ENCODE measurements around the gene BTBD19. TPM values are rescaled to one million over a fixed set of nuclear protein-coding genes. Genes with fewer than 3 reads are reported as not detected.

BTBD19 gene
- total and polyA plus RNA-seq, 9 of the 15 experiments (the other 6 are each of a cell fraction or from before 2014, with no cell fraction given): 0.22 to 2.0 (median 0.95) TPM

- TF ChIP-seq KLF6 (CRISPR knock-in tag; IDR thresholded peaks at IDR 0.05; ENCODE audit: borderline replicate concordance): peak; percentile 60; the same call in 1 of the 2 replicates
- TF ChIP-seq ATF1 (CRISPR knock-in tag; IDR thresholded peaks at IDR 0.05): peak; percentile 14; the same call in 1 of the 2 replicates
- peak; percentile 95 for TF ChIP-seq ATF1 (tag; IDR thresholded peaks at IDR 0.05)
- TF ChIP-seq ZBTB2 (IDR thresholded peaks at IDR 0.05): peak; percentile 42
- TF ChIP-seq CGGBP1 (CRISPR knock-in tag; IDR thresholded peaks at IDR 0.05): no peak
- no peak for TF ChIP-seq ZNF778 (CRISPR knock-in tag; IDR thresholded peaks at IDR 0.05)
- peak; percentile 84; the same call in 1 of the 2 replicates for TF ChIP-seq HMBOX1 (IDR thresholded peaks at IDR 0.05)
- TF ChIP-seq PPARD (CRISPR knock-in tag; IDR thresholded peaks at IDR 0.05): no peak
- TF ChIP-seq ZNF324 (CRISPR knock-in tag; IDR thresholded peaks at IDR 0.05): no peak
- peak; percentile 88 for TF ChIP-seq POLR2A (conservative IDR thresholded peaks at IDR 0.05)
- peak in 1 of 2 experiments; percentile 78; a peak in 2 of 4 replicates for TF ChIP-seq SRF (CRISPR knock-in tag; IDR thresholded peaks at IDR 0.05)
- no peak for TF ChIP-seq ARHGAP35 (IDR thresholded peaks at IDR 0.05; ENCODE audit: partially characterized antibody)
- TF ChIP-seq RUNX1 (IDR thresholded peaks at IDR 0.05; ENCODE audit: low read depth): no peak; the same call in 1 of the 2 replicates
- peak; percentile 78 for TF ChIP-seq ZNF134 (CRISPR knock-in tag; conservative IDR thresholded peaks at IDR 0.05)
- TF ChIP-seq SMARCA4 (IDR thresholded peaks at IDR 0.05): peak; percentile 87
- TF ChIP-seq MCM7 (IDR thresholded peaks at IDR 0.05): no peak
- TF ChIP-seq ZMIZ1 (IDR thresholded peaks at IDR 0.05; ENCODE audit: low read depth in 2 of 2, low read length in 2 of 2): no peak
- peak; percentile 85 for TF ChIP-seq SUPT5H (IDR thresholded peaks at IDR 0.05)
- peak; percentile 88 for TF ChIP-seq RHOXF2B (CRISPR knock-in tag; conservative IDR thresholded peaks at IDR 0.05)
- peak; percentile 51 for TF ChIP-seq BCL6 (CRISPR knock-in tag; IDR thresholded peaks at IDR 0.05)
- TF ChIP-seq NR2F6 (CRISPR knock-in tag; IDR thresholded peaks at IDR 0.05): no peak
- no peak for TF ChIP-seq CHCHD3 (CRISPR knock-in tag; IDR thresholded peaks at IDR 0.05)
- TF ChIP-seq ZBTB17 (CRISPR knock-in tag; IDR thresholded peaks at IDR 0.05): peak; percentile 88; the same call in 1 of the 2 replicates
- TF ChIP-seq FIP1L1 (IDR thresholded peaks at IDR 0.05; ENCODE audit: low read depth, low read length, poor library complexity, severe bottlenecking): no peak
- peak; percentile 83 to 86 for TF ChIP-seq NRF1 (conservative IDR thresholded peaks at IDR 0.05 in 1 of 2, IDR thresholded peaks at IDR 0.05 in 1 of 2)
- peak; percentile 71 for TF ChIP-seq PTTG1 (tag; IDR thresholded peaks at IDR 0.05; ENCODE audit: low read depth)
- no peak for TF ChIP-seq ZNF75A (CRISPR knock-in tag; IDR thresholded peaks at IDR 0.05)
Observed at GRCh38 chr1:44807364-44808062, 810 bp upstream of the BTBD19 start (continued).

Data from K562 (cell line).